ENCODE measurements around the gene SCO2.
A peak's percentile ranks its signal among the peaks of the same experiment; 100 is the strongest.

SCO2 gene

DNA sequence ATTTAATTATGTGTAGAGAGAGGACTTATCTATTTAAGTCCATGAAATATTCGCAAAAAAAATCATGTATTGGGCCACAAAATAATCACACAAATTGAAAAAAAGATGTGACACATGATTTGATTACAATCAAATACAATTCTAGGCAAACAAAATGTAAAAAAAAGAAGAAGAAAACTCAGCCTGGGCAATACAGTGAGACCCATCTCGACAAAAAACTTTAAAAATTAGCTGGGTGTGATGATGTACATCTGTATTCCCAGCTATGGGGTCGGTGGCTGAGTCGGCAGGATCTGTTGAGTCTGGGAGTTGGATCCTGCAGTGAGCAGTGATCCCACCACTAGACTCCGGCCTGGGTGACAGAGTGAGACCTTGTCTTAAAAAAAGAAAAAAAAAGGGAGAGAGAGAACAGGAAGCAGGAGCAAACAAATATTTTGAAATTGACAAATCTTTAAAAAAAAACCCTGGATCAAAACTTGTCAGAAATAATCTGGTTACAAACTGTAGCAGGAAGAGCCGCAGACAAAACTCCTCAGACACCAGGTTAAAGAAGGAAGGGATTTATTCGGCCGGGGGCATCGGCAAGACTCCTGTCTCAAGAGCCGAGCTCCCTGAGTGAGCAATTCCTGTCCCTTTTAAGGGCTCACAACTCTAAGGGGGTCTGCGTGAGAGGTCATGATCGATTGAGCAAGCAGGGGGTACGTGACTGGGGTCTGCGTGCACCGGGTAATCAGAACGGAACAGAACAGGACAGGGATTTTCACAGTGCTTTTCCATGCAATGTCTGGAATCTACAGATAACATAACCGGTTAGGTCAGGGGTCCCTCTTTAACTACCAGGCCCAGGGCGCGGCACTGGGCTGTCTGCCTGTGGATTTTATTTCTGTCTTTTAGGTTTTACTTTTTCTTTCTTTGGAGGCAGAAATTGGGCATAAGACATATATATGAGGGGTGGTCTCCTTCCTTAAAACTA lies 7.7 kb upstream of the SCO2 start:
- DNase-seq (ENCODE audit: insufficient read length, low spot score) (no peak), FAIRE-seq (no peak)

DNA sequence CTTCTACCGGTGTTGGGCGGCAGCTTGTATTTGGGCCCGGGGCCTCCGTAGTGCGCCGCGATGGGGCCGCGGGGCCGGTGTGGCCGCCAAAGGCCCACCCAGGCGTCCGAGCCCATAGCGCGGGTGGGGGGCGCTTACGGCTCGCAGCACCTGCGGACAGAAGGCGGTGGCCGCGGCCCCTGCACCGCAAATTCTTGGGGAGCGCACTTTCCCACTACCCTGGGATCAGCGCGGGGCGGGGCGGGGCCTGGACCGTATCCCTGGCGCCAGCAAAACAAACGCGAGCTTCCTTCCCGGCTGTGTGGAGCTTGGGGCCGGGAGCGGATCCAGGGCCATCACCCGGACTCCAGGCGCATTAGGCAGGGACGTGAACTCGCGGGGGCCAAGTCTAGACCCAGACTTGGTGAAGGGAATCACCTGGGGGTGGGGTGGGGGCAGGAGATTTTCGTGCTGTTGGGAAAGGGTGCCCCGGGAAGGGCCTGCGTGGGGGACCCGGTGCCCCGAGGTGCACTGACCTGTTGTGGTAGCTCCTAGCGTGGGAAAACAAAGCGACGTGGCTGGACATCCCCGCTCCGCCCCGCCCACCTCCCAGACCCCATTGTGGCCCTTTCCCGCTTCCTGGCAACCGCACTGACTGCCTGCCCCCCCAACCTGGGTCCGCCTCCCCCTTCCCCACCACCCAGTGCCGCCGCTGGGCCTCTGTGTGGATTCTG lies 6.7 kb upstream of the SCO2 start:
- DNase-seq (ENCODE audit: insufficient read length, low spot score) (no peak), FAIRE-seq (no peak)

DNA sequence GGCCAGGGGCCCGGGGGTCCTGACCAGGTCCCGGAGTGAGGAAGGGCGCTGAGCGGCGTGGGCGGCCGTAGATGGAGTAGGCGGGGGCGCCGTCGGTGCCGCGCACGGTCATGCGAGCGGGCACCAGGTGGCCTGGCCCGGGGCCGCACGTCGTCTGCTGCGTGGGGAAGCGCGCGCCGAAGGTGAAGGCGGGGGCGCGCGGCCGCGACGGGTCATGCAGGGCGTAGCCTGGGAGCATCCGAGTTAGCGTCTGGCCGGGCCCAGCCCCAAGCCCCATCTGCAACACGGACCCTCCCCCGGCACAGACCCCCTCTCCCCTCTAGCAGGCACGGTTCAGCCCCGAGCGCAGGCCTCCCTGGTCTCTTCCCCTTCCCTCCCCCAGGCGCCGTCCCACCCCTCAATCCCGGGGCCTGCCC lies 6.2 kb upstream of the SCO2 start:
- FAIRE-seq (no peak), DNase-seq (ENCODE audit: insufficient read length, low spot score) (no peak)

DNA sequence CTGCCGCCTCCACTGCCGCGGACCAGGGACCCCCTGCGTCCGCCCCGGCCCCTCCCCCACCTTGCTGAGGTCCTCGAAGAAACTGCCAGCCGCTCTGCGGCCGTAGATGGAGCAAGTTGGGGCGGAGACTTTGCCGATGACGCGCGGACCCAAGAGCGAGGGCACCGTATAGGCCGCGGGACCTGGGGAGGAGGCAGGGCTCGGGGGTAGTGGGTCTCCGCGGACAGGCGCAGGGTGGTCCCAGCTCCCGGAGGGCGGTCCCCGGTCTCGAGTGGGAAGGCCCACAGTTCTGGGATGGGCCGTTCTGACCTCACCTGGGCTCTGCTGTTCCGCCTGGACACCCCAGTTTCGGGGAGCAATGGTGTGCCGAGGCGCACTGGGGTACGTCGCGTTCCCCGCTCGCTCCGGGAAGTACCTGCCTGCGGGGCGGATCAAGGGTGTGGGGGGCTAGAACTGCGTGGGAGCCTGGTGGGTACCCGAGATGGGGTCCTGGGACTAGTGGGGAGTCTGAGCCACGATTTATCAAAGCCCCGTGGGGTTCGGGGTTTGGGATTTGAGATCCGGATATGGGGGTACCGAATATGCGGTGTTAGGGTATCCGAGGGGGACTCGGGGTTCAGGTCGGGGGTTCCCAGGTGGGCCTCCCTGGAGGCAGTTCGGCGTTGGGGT lies 5.6 kb upstream of the SCO2 start:
- FAIRE-seq (no peak), DNase-seq (ENCODE audit: insufficient read length, low spot score) (no peak)

DNA sequence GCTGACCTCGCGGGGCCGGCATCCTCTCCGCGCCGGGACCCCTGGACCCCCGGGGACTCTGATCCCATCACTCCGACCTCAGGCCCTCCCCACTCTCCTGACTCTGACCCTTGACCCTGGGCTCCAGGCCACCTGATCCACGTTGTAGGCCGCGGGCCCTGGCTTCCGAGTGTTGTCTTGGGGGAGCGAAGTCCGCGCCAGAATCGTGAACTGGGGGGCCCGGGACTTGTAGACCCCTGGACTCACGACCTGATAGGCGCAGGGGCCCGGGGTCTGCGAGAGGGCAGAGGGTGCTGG lies 5.1 kb upstream of the SCO2 start:
- DNase-seq (ENCODE audit: insufficient read length, low spot score) = no peak
- FAIRE-seq = no peak

DNA sequence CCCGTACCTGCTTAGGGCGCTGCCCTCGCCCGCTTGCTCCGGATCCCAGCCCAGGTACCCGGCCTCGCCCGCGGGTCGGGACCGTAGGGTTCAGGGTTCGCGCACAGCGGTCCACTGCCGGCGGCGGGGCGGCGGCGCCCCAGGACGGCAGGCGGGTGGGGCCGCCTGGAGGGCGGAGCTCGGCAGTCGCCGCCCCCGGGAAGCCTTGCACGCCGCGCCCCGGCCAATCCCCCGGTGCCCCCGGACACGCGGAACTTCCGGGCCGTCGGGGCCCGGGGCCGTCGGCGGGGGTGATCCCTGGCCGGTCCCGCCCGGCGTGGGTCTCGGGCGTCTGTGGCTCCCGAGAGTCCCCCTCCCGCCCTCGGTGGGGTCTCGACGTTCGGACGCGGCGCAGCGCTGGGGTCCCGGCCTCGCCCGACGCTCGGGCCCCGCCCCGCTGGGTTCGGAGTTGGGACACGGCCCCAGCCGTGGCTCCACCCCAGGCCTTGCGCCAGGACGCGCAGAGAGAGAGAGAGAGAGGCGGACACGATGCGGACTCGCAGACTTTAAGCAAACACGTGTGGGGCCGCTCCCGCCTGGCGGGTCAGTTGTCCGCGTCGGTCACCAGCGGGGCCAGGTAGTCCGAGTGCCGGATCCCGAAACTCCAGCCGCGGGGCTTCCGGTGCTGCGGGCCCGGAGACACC lies 4.6 kb upstream of the SCO2 start, which contains the start of gene TYMP:
Gene TYMP, minus strand, starts transcription at position 116 of the 683 bp plus-strand sequence. CDS start 303 bp downstream, outside the sequence.
- DNase-seq (ENCODE audit: insufficient read length, low spot score) (no peak), FAIRE-seq (no peak)

DNA sequence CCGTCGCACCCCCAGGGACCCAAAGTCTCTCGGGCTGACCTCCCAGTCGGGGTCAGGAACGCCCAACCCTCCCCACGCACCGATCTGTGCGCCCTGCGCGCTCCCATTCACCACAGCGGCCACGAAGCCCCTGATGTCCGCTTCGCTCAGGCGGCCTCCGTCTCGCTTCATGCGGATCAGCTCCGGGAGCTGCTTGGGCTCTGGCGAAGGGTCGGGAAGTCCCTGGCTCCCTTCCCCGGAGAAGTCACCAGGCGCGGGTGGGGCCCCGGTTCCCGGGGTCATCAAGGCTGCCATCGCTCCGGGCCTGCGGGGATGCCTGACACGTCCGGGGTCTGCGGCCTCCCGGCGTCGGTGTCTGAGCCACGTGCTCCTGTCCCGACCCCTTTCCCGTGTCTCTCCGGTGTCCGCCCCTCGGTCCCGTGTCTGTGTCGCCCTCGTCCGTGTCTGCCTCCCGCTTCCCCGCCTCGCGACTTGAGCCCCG lies 4.1 kb upstream of the SCO2 start:
- FAIRE-seq = no peak
- no peak for DNase-seq (ENCODE audit: insufficient read length, low spot score)

DNA sequence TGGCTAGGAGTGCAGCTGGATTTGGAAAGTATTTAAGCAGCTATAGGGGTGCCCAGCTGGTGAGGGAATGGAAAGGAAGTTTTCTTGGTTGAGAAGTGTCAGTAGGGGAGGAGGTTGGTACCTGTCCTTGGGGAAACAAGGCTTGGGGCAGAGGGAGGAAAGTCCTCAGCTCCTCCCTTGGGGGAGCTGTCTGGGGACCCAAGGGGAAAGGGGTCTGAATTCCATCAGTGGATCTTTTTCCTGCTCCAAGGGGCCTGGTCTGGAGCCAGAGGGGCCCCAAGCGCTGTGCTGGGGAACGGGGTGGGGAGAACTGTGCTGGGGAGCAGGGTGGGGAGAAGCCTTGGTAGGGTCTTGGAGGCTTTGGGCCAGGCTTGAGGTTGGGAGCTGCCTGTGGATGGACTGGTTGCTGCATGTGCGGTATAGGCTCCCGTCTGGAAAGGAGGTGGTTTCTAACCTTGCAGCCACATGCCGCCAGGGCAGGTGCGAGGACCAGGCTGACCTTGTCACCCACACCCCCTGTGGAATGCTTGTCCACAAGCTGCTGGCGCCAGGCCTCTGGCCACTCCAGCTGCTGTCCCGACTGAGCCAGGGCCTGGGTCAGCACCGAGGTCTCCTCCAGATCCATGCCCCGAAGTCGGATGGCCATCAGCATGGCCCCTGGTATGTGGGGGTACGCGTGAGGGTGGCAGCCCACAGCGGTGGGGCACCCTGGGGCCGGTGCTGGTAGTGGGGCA lies 3.5 kb upstream of the SCO2 start:
- FAIRE-seq (no peak), DNase-seq (ENCODE audit: insufficient read length, low spot score) (no peak)

DNA sequence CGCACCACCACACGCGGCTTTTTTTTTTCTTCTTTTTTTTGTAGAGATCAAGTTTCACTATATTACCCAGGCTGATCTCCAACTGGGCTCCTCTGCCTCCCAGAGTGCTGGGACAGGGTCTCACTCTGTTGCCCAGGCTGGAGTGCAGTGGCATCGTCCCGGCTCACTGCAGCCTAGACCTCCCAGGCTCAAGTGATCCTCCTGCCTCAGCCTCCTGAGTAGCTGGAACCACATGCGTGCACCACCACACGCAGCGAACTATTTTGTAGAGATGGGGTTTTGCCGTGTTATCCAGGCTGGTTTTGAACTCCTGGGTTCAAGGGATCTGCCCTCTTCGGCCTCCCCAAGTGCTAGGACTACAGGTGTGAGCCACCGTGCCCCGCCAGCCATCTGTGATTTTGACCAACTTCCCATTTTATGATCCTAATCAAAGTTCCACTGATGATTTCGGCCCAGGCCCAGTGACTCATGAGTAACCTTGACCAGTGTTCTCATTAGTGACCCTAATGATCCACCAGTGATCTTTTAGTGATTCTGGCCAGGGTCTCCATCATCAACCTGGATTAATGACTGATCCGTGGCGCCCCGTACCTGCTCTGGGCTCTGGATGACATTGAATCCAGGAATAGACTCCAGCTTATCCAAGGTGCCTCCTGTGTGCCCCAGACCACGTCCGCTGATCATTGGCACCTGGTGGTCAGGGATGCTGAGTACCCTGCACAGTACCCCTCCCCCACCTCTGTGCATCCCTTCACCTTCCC lies 2.7 kb upstream of the SCO2 start:
- no peak for DNase-seq (ENCODE audit: insufficient read length, low spot score)
- FAIRE-seq = no peak

DNA sequence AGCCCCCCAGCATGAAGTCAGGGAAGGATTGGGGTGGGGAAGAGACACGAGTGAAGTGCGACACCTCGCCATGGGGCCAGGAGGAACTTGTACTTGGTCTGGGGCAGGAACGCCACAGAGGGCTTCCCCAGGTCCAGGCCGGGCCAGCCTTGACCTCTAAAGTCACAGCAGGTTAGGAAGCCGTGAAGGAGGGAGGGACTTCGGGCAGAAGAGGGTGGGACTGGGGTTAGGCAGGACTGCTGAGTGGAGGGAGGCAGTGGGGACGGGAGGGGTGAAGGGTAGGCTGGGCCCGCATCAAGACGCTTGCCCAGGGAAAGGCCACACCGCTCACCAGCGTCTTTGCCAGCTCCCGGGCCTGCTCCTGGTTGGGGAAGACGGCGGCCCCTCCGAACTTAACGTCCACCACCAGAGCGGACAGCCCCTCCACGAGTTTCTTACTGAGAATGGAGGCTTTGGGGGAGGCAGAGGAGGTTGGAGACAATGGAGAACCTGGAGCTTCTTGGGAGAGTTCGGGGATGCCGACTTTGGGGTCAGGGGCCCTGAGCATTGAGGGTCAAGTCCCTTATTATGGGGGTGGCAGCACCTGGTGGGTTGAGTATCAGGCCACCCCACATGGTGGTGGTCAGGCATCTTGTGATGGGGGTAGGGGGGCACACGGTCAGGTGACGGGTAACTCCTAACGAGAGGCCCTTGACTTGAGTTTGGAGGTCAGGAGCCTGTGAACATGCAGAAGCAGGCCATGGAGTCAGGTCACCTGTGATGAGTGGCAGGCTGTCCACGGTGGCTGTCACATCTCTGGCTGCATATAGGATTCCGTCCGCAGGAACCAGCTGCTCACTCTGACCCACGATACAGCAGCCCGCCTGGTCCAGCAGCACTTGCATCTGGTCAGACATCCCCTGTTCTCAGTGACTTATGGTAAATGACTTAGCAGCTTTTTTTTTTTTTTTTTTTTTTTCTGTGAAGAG lies 1.7 kb upstream of the SCO2 start:
- no peak for DNase-seq (ENCODE audit: insufficient read length, low spot score)
- FAIRE-seq = no peak

DNA sequence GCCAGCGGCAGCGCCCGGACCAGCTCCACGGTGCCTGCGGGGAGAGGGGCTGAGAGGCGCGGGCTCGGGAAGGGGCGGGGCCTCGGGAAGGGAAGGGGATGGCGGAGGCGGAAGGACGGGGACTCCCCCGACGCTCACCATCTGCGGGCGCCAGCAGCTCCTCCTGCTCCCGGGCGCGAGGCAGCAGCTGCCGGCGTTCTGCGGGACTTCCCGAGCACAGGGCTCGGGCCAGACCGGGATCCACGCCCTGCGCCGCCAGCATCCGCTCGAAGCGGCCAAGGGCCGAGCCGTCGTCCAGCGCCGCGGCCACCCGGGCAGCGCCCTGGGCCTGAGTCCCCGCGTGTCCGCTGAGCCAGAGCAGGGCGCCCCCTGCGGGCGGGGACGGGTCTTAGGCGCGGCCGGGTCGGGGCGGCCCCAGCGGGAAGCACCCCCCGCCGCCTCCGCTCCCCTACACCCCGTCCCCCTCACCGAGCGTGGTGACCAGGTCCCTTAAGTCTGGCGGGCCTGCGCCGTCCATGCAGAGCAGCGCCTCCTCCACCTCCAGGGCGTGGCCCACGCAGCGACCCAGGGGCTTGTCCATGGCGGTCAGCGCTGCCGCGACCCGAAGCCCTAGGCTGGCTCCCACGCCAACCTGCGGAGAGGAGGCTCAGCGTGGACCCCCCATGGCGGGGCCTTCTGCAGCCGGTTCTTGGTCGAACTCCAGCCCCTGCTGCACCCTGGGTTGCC lies 873 bp upstream of the SCO2 start:
- FAIRE-seq (no peak), DNase-seq (ENCODE audit: insufficient read length, low spot score) (peak; percentile 51)

DNA sequence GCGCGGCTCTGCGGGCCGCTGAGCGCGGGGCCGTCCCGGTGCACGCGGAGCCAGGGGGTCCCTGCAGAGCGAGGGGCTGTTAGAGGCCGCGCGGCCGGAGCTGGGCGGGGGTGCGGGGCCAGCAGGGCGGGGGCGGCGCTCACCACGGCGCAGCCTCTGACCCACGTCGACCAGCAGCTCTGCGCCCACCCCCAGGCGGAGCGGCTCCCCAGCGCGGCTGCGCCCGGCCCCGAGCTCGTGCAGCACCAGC lies 385 bp upstream of the SCO2 start:
- FAIRE-seq (no peak), DNase-seq (ENCODE audit: insufficient read length, low spot score) (no peak)

DNA sequence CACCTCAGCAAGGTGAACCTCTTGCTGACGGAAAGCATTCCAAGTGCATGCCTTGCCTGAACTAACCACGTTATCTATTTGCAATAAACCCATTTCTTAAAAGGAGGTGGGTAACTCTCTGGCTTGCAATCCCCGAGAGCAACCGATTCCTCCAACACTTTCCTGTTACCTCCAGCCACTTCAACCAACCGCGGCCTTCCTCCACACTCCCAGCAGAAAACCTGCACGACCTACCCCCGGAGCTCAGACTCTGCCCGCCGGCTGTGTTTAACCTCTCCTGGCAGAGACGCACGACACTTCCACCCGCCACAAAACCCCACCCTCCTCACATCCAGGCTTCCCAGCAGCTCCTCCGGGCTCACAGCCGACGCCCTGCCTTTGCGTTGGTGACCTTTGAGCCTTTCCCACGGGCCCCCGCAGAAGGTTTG lies 708 bp downstream of the SCO2 start:
- FAIRE-seq (no peak), DNase-seq (ENCODE audit: insufficient read length, low spot score) (no peak)

DNA sequence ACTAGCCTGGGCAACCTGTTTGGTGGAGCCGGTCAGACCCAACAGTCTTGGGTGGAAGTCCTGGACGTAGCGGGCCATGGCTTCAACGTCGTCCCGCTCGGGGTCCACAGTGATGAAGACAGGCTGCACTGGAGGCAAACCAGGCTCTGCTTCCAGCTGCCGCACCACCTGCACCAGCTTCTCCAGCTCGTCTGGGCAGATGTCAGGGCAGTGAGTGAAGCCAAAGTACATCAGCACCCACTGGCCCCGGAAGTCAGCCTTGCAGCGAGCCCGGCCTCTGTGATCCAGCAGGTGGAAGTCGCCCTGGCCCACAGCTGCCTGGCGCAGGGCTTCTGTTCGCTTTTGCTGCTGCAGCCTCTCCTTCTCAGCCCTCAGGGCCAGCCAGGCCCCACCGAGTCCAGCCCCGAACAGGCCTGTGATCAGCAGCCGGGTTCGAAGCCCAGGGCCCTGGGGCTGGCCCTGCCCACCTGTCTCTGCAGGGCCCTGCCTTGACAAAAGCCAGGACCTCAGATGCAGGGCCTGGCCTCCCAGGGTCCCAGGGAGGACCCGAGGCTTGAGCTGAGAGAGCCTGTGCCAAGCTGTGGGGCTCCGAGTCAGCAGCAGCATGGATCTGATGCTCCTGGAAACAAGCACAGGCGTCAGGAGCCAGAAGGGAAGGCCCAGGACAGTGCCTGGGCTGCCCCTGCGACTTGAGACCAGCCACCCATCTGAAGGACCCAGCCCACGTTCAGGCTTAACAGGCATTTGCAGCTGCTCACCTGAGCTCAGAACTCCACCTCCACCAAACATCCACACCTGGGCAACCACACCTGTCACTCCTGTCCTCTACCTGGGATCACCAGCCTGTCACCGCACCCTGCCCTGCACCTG lies 1.4 kb downstream of the SCO2 start:
- DNase-seq (ENCODE audit: insufficient read length, low spot score) = no peak
- FAIRE-seq = no peak

DNA sequence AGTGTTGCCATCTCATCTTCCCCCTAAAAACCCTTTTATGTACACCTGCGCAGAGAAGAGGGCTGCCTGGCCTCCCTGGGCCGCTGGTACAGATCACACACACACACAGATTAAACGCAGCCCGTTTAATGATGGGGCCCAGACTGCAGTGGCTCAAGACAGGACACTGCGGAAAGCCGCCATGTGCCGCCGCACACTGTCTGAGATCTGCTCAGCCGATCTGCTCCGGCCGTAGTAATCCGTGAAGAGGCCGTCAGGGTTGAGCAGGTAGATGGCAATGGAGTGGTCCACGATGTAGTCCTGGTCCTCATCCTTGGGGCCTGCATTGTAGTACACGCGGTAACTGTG lies 2.0 kb downstream of the SCO2 start:
- no peak for FAIRE-seq
- no peak for DNase-seq (ENCODE audit: insufficient read length, low spot score)

DNA sequence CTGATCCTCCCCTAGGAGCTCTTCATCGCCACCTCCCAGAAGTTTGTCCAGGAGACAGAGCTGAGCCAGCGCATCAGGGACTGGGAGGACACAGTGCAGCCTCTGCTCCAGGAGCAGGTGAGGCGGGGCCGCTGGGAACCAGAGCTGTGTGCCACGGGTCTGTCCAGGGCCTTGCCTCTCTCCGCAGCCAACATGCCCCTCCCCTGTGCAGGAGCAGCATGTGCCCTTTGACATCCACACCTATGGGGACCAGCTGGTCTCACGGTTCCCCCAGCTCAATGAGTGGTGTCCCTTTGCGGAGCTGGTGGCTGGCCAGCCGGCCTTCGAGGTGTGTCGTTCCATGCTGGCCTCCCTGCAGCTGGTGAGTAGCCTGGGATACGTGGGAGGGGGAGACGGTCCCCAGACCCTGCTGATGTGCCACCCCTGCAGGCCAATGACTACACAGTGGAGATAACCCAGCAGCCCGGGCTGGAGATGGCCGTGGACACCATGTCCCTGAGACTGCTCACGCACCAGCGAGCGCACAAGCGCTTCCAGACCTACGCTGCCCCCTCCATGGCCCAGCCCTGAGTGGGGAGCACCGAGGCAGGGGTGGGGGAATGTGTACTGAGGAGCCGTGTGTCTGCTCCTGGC lies 2.5 kb downstream of the SCO2 start:
- FAIRE-seq (no peak), DNase-seq (ENCODE audit: insufficient read length, low spot score) (no peak)

Measured in HTR-8/SVneo (cell line).